ENCODE results near the gene S100A16. TPM values are rescaled to one million over a fixed set of nuclear protein-coding genes. Genes with fewer than 3 reads are reported as not detected.

The S100A16 gene
- total RNA-seq, 1 donor from 2014 or later = 1,016 TPM

- no peak for TF ChIP-seq CTCF (conservative IDR thresholded peaks at IDR 0.05; ENCODE audit: low read depth, low read length)
- DNase-seq (ENCODE audit: low read depth) = no peak
- H3K4me3 ChIP-seq (ENCODE audit: low read depth, low read length) = no peak overlapping the region
Measured at GRCh38 chr1:153561466-153561985, 51.4 kb downstream of the S100A16 start.

GRCh38 chr1:153560771-153561465, 52.0 kb downstream of the S100A16 start:
- TF ChIP-seq CTCF (conservative IDR thresholded peaks at IDR 0.05; ENCODE audit: low read depth, low read length) = no peak
- H3K4me3 ChIP-seq (ENCODE audit: low read depth, low read length) = no peak overlapping the region
- no peak for DNase-seq (ENCODE audit: low read depth)

- no peak overlapping the region for H3K4me3 ChIP-seq (ENCODE audit: low read depth, low read length)
- TF ChIP-seq CTCF (conservative IDR thresholded peaks at IDR 0.05; ENCODE audit: low read depth, low read length) = no peak
- no peak for DNase-seq (ENCODE audit: low read depth)
Measured at GRCh38 chr1:153560241-153560640, 52.7 kb downstream of the S100A16 start.

GRCh38 chr1:153557877-153558276, 55.1 kb downstream of the S100A16 start:
- no peak for TF ChIP-seq CTCF (conservative IDR thresholded peaks at IDR 0.05; ENCODE audit: low read depth, low read length)
- DNase-seq (ENCODE audit: low read depth) = no peak
- H3K4me3 ChIP-seq (ENCODE audit: low read depth, low read length) = no peak overlapping the region

Other genes starting within 250 kb of the S100A16 start
- not detected in 2 replicates for gene S100A12, start 237.5 kb downstream of the S100A16 start, total RNA-seq
- not detected in 2 replicates for gene S100A8, start 222.1 kb downstream of the S100A16 start, total RNA-seq
- gene S100A7A, start 196.6 kb downstream of the S100A16 start, total RNA-seq = not detected in 2 replicates
- gene S100A7, start 152.5 kb downstream of the S100A16 start, total RNA-seq = not detected in 2 replicates
- 1,217 and 1,569 TPM in 2 replicates for gene S100A6, start 77.1 kb downstream of the S100A16 start, total RNA-seq
- gene S100A5, start 72.2 kb downstream of the S100A16 start, total RNA-seq = 2.7 and 4.0 TPM in 2 replicates
- 31.2 and 33.8 TPM in 2 replicates for gene S100A4, start 67.3 kb downstream of the S100A16 start, total RNA-seq
- gene S100A3, start 63.9 kb downstream of the S100A16 start, total RNA-seq = 10.2 and 27.6 TPM in 2 replicates
- gene S100A2, start 47.3 kb downstream of the S100A16 start, total RNA-seq = 24.8 and 25.6 TPM in 2 replicates
- gene S100A14, start 3.2 kb upstream of the S100A16 start, total RNA-seq = 11.2 and 43.8 TPM in 2 replicates
- gene S100A13, start 14.4 kb upstream of the S100A16 start, total RNA-seq = 186 and 345 TPM in 2 replicates
- 1.3 and 16.5 TPM in 2 replicates for gene S100A1, start 15.3 kb upstream of the S100A16 start, total RNA-seq
- gene CHTOP, start 20.9 kb upstream of the S100A16 start, total RNA-seq = 53.0 and 64.7 TPM in 2 replicates
- 59.8 and 79.9 TPM in 2 replicates for gene SNAPIN, start 45.6 kb upstream of the S100A16 start, total RNA-seq
- gene ILF2, start 57.9 kb upstream of the S100A16 start, total RNA-seq = 295 and 370 TPM in 2 replicates
- 0.72 and 0.92 TPM in 2 replicates for gene NPR1, start 65.6 kb upstream of the S100A16 start, total RNA-seq
- 23.2 and 30.3 TPM in 2 replicates for gene INTS3, start 114.9 kb upstream of the S100A16 start, total RNA-seq
- gene SLC27A3, start 162.3 kb upstream of the S100A16 start, total RNA-seq = 5.1 and 6.5 TPM in 2 replicates